Spleen (tissue), 11 donors: ENCODE results near the gene KCNC4. TPM values are rescaled to one million over a fixed set of nuclear protein-coding genes. Genes with fewer than 3 reads are reported as not detected.

Experiments used
- DNase-seq: peaks from one replicate; pipeline ENCODE4 v3.0.0-alpha.2; 2020
- H3K27ac ChIP-seq, 8 donors: fragments of 200-600 bp; sonication (generic) in 7 of 8; 1 replicate in 4 of 8; 2 replicates in 4 of 8; pipeline versions ENCODE4 v1.5.0 to v1.8.0; 2016 to 2021; ENCODE audit warnings: inconsistent platforms in 4 of 8, mild to moderate bottlenecking in 4 of 8, moderate library complexity in 1 of 8
- H3K27me3 ChIP-seq, 7 donors: fragments of 200-600 bp; sonication (generic) in 6 of 7; replicated peaks in 1 of 7; 1 replicate in 4 of 7; 2 replicates in 3 of 7; pipeline versions ENCODE4 v1.5.0 to v1.8.0; 2016 to 2021; ENCODE audit warnings: inconsistent platforms in 3 of 7, mild to moderate bottlenecking in 1 of 7
- H3K36me3 ChIP-seq, 6 donors: fragments of 200-600 bp; sonication (generic) in 5 of 6; 1 replicate in 4 of 6; 2 replicates in 2 of 6; pipeline versions ENCODE4 v1.5.0 to v1.8.0; 2016 to 2021; ENCODE audit warnings: inconsistent platforms in 2 of 6
- H3K4me1 ChIP-seq, 6 donors: fragments of 200-600 bp; sonication (generic) in 5 of 6; 1 replicate in 3 of 6; 2 replicates in 3 of 6; pipeline versions ENCODE4 v1.5.0 to v1.8.0; 2016 to 2021; ENCODE audit warnings: inconsistent platforms in 3 of 6
- H3K4me3 ChIP-seq, 8 donors: fragments of 200-600 bp; sonication (generic) in 7 of 8; 1 replicate in 4 of 8; 2 replicates in 4 of 8; pipeline versions ENCODE4 v1.5.0 to v1.8.0; 2016 to 2021; ENCODE audit warnings: inconsistent platforms in 4 of 8, mild to moderate bottlenecking in 4 of 8, moderate library complexity in 2 of 8
- H3K9me3 ChIP-seq, 8 donors: fragments of 200-600 bp; sonication (generic) in 7 of 8; 1 replicate in 4 of 8; 2 replicates in 4 of 8; pipeline versions ENCODE4 v1.5.0 to v1.8.0; 2016 to 2021; ENCODE audit warnings: inconsistent platforms in 4 of 8
- CTCF ChIP-seq, 11 experiments: fragments of 200-600 bp in 7 of 11; fragments of 450-650 bp in 4 of 11; sonication (generic) in 4 of 11; IDR thresholded peaks in 8 of 11; conservative IDR thresholded peaks in 3 of 11; 1 replicate in 7 of 11; 2 replicates in 4 of 11; pipeline versions ENCODE4 v1.4.0 to v1.8.0; 2016 to 2021; ENCODE audit warnings: antibody characterized with exemption in 11 of 11, inconsistent platforms in 4 of 11, mild to moderate bottlenecking in 1 of 11
- POLR2A ChIP-seq, 3 donors: fragments of 450-650 bp; IDR thresholded peaks; one replicate each; pipeline ENCODE4 v1.5.1; 2017; ENCODE audit warnings: antibody characterized with exemption in 3 of 3, mild to moderate bottlenecking in 1 of 3
- POLR2AphosphoS5 ChIP-seq, 3 donors: sonication (generic); formaldehyde crosslinking; IDR thresholded peaks; one replicate each; pipeline ENCODE4 v1.5.1; 2017; ENCODE audit warnings: antibody characterized with exemption in 3 of 3
- WGBS, 5 donors: extraction: QIAGEN DNeasy Blood & Tissue Kit in 3 of 5; methylation state at CpG; one replicate each; pipeline versions ENCODE4 v1.1.5 to v1.1.7; 2013 to 2018; 5-methylcytosine and 5-hydroxymethylcytosine counted together
- intact Hi-C: fragments of 100-400 bp; cut with DNase I; formaldehyde crosslinking; loops from one replicate; pipeline ENCODE4 v1.15.0; 2023; ENCODE audit warnings: low total_unique reads
- polyA plus RNA-seq, 3 donors: library from polyadenylated mRNA; stranded (reverse); fragments of 200-250 nt; gene quantifications; one replicate each; pipeline ENCODE4 v1.2.1, GENCODE V29; 2013
- total RNA-seq, 7 donors: library from RNA; depleted of rRNA in 3 of 7; stranded (reverse); fragments of >200 nt in 3 of 7; fragmentation: NEBNext Ultra II Directional in 4 of 7; extraction: Animal tissue kit (Norgen Biotek cat#: 25700) in 4 of 7; gene quantifications; one replicate each; pipeline versions ENCODE4 v1.1.0 to v1.2.1, GENCODE V29; 2016 to 2021
- donor health status: healthy with polysubstance abuse.
- donor health status: DM: no; HTN: no; CAD: no; lungs with moderate emphysema.
- donor health status: DM: no; HTN: no; CAD: no.
- donor health status: Bipolar disorder and iron deficiency.
- donor health status: healthy.
- donor health status: DM: no; HTN: no; CAD: no.
- donor health status: DM: yes; HTN: yes; CAD: no.

The KCNC4 gene
- total and polyA plus RNA-seq, 10 donors, result 1.4 to 22.1 (median 10.2) TPM

GRCh38 chr1:110161849-110162248 lies 48.3 kb upstream of the KCNC4 start:
- H3K27me3 ChIP-seq, result peaks cover 0 to 36% (median 0%) of the 10 kb centered on the region in 7 donors
- intact Hi-C loops, result no loop called here

DNA sequence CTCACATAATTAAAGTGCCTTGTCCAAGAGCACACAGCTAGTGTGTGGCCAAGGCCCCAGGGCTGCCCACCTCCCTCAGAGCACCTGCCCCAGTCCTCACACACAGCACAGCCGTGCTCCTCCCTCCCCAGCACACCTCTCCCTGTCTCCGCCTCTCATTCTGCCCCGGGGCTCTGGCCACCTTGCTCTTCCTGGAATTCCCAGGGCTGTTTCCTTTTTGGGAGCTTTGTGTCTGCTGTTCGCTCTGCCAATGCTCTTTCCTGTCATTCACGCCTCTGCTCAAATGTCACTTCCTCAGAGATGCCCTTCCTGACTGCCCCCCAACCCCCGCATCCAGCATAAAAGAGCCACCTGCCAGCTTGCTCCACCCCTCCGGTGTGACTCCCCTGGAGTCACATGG lies 46.5 kb upstream of the KCNC4 start:
- Histone ChIP-seq H3K4me1 (no peaks in the 10 kb centered on the region), H3K9me3 (peaks cover 0 to 8% (median 0%) of the 10 kb centered on the region in 8 donors), H3K27ac (no peak overlapping the region), H3K27me3 (peaks cover 0 to 20% (median 0%) of the 10 kb centered on the region in 7 donors), H3K36me3 (no peaks in the 10 kb centered on the region), H3K4me3 (no peak overlapping the region)
- intact Hi-C loops, result no loop called here
- WGBS, 5 donors, result 38 to 52% (median 41%) methylated on average over 7 of the region's 7 CpGs
- no peak for TF ChIP-seq POLR2AphosphoS5 (IDR thresholded peaks at IDR 0.05)
- no peak for TF ChIP-seq CTCF (IDR thresholded peaks at IDR 0.05 in 8 of 11, conservative IDR thresholded peaks at IDR 0.05 in 3 of 11)
- no peak for TF ChIP-seq POLR2A (IDR thresholded peaks at IDR 0.05)
- DNase-seq, result no peak

More at GRCh38 chr1:110161849-110162248, 48.3 kb upstream of the KCNC4 start:
- Histone ChIP-seq H3K4me3 (no peak overlapping the region), H3K4me1 (no peaks in the 10 kb centered on the region), H3K27ac (no peak overlapping the region), H3K36me3 (no peaks in the 10 kb centered on the region), H3K9me3 (peaks cover 0 to 8% (median 0%) of the 10 kb centered on the region in 8 donors)
- TF ChIP-seq POLR2AphosphoS5 (IDR thresholded peaks at IDR 0.05), result no peak
- TF ChIP-seq POLR2A (IDR thresholded peaks at IDR 0.05), result no peak
- TF ChIP-seq CTCF (IDR thresholded peaks at IDR 0.05 in 8 of 11, conservative IDR thresholded peaks at IDR 0.05 in 3 of 11), result no peak
- WGBS, 5 donors, result 83 to 94% (median 85%) methylated on average over 11 of the region's 11 CpGs
- DNase-seq, result no peak

DNA sequence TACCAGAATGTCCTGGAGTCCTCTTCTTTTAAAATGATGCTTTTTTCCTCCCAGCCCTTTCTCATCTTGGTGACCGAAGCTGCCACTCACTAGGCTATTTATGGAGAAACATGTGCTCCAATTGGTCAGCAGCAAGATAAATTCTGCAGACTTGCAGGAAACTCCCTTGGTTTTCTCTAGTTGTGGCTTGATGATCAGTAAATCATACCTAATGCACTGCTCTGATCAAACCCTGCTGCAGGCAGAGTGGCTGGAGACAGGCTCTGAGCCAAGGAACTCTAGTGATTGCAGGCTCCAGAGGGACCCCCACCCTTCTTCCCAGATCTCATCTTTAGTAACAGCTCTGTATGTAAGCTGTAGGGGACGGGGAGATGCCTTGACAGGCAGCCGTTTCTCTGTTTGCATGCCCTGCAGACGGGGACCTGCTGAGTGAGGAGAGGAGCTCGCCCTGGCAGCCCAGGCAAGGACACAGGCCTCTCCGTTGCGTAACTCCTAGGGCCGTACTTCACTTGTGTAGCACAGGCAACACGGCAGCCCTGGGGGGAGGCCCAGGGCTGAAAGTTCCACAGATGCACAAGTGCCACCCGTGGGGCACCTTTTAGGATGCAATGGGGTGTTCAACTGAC lies 45.3 kb upstream of the KCNC4 start:
- 58 to 76% (median 71%) methylated on average over 8 to 10 of the region's 10 CpGs for WGBS, 5 donors
- no peak for DNase-seq
- Histone ChIP-seq H3K27me3 (peaks cover 0 to 8% (median 0%) of the 10 kb centered on the region in 7 donors), H3K27ac (no peak overlapping the region), H3K4me1 (no peaks in the 10 kb centered on the region), H3K36me3 (no peaks in the 10 kb centered on the region), H3K9me3 (peaks cover 0 to 8% (median 0%) of the 10 kb centered on the region in 8 donors), H3K4me3 (no peak overlapping the region)
- intact Hi-C loops, result no loop called here
- TF ChIP-seq POLR2AphosphoS5 (IDR thresholded peaks at IDR 0.05) (no peak), POLR2A (IDR thresholded peaks at IDR 0.05) (no peak), CTCF (IDR thresholded peaks at IDR 0.05 in 8 of 11, conservative IDR thresholded peaks at IDR 0.05 in 3 of 11) (no peak)

GRCh38 chr1:110165761-110166231 lies 44.3 kb upstream of the KCNC4 start:
- H3K4me3 ChIP-seq, result no peak overlapping the region
- no peaks in the 10 kb centered on the region for H3K36me3 ChIP-seq
- peaks cover 0 to 6% (median 0%) of the 10 kb centered on the region in 8 donors for H3K9me3 ChIP-seq
- H3K27ac ChIP-seq, result no peak overlapping the region
- intact Hi-C loops, result no loop called here
- peaks cover 0 to 8% (median 0%) of the 10 kb centered on the region in 7 donors for H3K27me3 ChIP-seq
- TF ChIP-seq POLR2AphosphoS5 (IDR thresholded peaks at IDR 0.05) (no peak), CTCF (IDR thresholded peaks at IDR 0.05 in 8 of 11, conservative IDR thresholded peaks at IDR 0.05 in 3 of 11) (no peak), POLR2A (IDR thresholded peaks at IDR 0.05) (no peak)
- 80 to 84% (median 81%) methylated on average over 6 of the region's 6 CpGs for WGBS, 5 donors
- no peak for DNase-seq
- H3K4me1 ChIP-seq, result no peaks in the 10 kb centered on the region
